ENCODE data around the gene SERPINB2. TPM values are rescaled to one million over a fixed set of nuclear protein-coding genes. Genes with fewer than 3 reads are reported as not detected.
"Not testable (repeated sequence)": the region's sequence is repeated elsewhere in the genome, so short reads cannot be mapped to it uniquely, and the experiment has no call there.

SERPINB2 gene
- total RNA-seq, 1 experiment from 2014 or later, result 24.2 TPM

GRCh38 chr18:63888470-63889190 lies 1.1 kb downstream of the SERPINB2 start:
- peak; percentile 45 for DNase-seq (ENCODE audit: low read depth)

- no peak for DNase-seq (ENCODE audit: low read depth)
Observed at GRCh38 chr18:63889626-63890025, 2.1 kb downstream of the SERPINB2 start.

- no peak for DNase-seq (ENCODE audit: low read depth)
Observed at GRCh38 chr18:63890237-63890949, 2.9 kb downstream of the SERPINB2 start.

GRCh38 chr18:63890950-63891304 lies 3.4 kb downstream of the SERPINB2 start:
- DNase-seq (ENCODE audit: low read depth), result peak; percentile 65

- DNase-seq (ENCODE audit: low read depth), result no peak
Observed at GRCh38 chr18:63892566-63892965, 5.1 kb downstream of the SERPINB2 start.

- no peak for DNase-seq (ENCODE audit: low read depth)
Observed at GRCh38 chr18:63894106-63894772, 6.7 kb downstream of the SERPINB2 start.

- DNase-seq (ENCODE audit: low read depth), result no peak
Observed at GRCh38 chr18:63895190-63895589, 7.7 kb downstream of the SERPINB2 start.

- DNase-seq (ENCODE audit: low read depth), result no peak
Observed at GRCh38 chr18:63897072-63897471, 9.6 kb downstream of the SERPINB2 start.

- no peak for DNase-seq (ENCODE audit: low read depth)
Observed at GRCh38 chr18:63899206-63899605, 11.7 kb downstream of the SERPINB2 start.

- DNase-seq (ENCODE audit: low read depth), result no peak
Observed at GRCh38 chr18:63903851-63904570, 16.5 kb downstream of the SERPINB2 start.

- no peak for DNase-seq (ENCODE audit: low read depth)
Observed at GRCh38 chr18:63904694-63905093, 17.2 kb downstream of the SERPINB2 start.

GRCh38 chr18:63905361-63905760 lies 17.9 kb downstream of the SERPINB2 start:
- peak; percentile 18 for DNase-seq (ENCODE audit: low read depth)

- no peak for DNase-seq (ENCODE audit: low read depth)
Observed at GRCh38 chr18:63906056-63906455, 18.6 kb downstream of the SERPINB2 start.

- DNase-seq (ENCODE audit: low read depth), result no peak
Observed at GRCh38 chr18:63907664-63908063, 20.2 kb downstream of the SERPINB2 start, which contains the start of gene SERPINB10. Gene SERPINB10, plus strand, starts transcription at chr18:63907958. Its CDS starts 7,553 bp downstream, at chr18:63915511.

- no peak for DNase-seq (ENCODE audit: low read depth)
Observed at GRCh38 chr18:63908858-63909257, 21.4 kb downstream of the SERPINB2 start.

GRCh38 chr18:63909870-63910269 lies 22.4 kb downstream of the SERPINB2 start:
- no peak for DNase-seq (ENCODE audit: low read depth)

- DNase-seq (ENCODE audit: low read depth), result no peak
Observed at GRCh38 chr18:63917817-63918216, 30.3 kb downstream of the SERPINB2 start.

GRCh38 chr18:63922049-63922448 lies 34.5 kb downstream of the SERPINB2 start:
- no peak for DNase-seq (ENCODE audit: low read depth)

- peak; percentile 86 for DNase-seq (ENCODE audit: low read depth)
Observed at GRCh38 chr18:63924551-63924950, 37.0 kb downstream of the SERPINB2 start.

GRCh38 chr18:63928331-63928730 lies 40.8 kb downstream of the SERPINB2 start:
- no peak for DNase-seq (ENCODE audit: low read depth)

- not testable (repeated sequence) for DNase-seq (ENCODE audit: low read depth)
Observed at GRCh38 chr18:63929369-63929768, 41.9 kb downstream of the SERPINB2 start.

GRCh38 chr18:63930773-63931354 lies 43.4 kb downstream of the SERPINB2 start:
- DNase-seq (ENCODE audit: low read depth), result no peak
